Stimulated activated CD4-positive, alpha-beta T cell treated with anti-CD3 and anti-CD28 coated beads, Interleukin-12 subunit alpha, Interleukin-12 subunit beta, amount 100 ng/mL, for 24 hours (primary cell): ENCODE data around the gene ZNF512.
A peak's percentile ranks its signal among the peaks of the same experiment; 100 is the strongest.
"Not testable (repeated sequence)": the region's sequence is repeated elsewhere in the genome, so short reads cannot be mapped to it uniquely, and the experiment has no call there.

Experiments used
- DNase-seq, 2 experiments: peaks; one replicate each; pipeline ENCODE4 v3.0.0-alpha.2; 2020; ENCODE audit warnings: low read depth in 2 of 2

The ZNF512 gene

GRCh38 chr2:27582129-27582694 lies 630 bp upstream of the ZNF512 start:
- no peak for DNase-seq

GRCh38 chr2:27583390-27583915 lies 611 bp downstream of the ZNF512 start:
- no peak for DNase-seq

GRCh38 chr2:27584597-27584996 lies 1.8 kb downstream of the ZNF512 start:
- DNase-seq = no peak

- DNase-seq = no peak
These were observed 4.2 kb downstream of the ZNF512 start for GRCh38 chr2:27587025-27587424.

- no peak for DNase-seq
These were observed 5.5 kb downstream of the ZNF512 start for GRCh38 chr2:27588308-27588707.

- no peak for DNase-seq
These were observed 8.9 kb downstream of the ZNF512 start for GRCh38 chr2:27591745-27592144.

GRCh38 chr2:27593240-27593639 lies 10.4 kb downstream of the ZNF512 start:
- DNase-seq = no peak

GRCh38 chr2:27594020-27594703 lies 11.3 kb downstream of the ZNF512 start:
- not testable (repeated sequence) for DNase-seq

GRCh38 chr2:27595412-27595811 lies 12.6 kb downstream of the ZNF512 start:
- DNase-seq = not testable (repeated sequence)

- DNase-seq = no peak
These were observed 13.8 kb downstream of the ZNF512 start for GRCh38 chr2:27596627-27597026.

GRCh38 chr2:27606611-27607010 lies 23.8 kb downstream of the ZNF512 start:
- no peak for DNase-seq

GRCh38 chr2:27613985-27614384 lies 31.1 kb downstream of the ZNF512 start:
- no peak for DNase-seq

GRCh38 chr2:27615316-27615715 lies 32.5 kb downstream of the ZNF512 start:
- no peak for DNase-seq

GRCh38 chr2:27621524-27621923 lies 38.7 kb downstream of the ZNF512 start:
- no peak for DNase-seq

- DNase-seq = no peak
These were observed 40.1 kb downstream of the ZNF512 start for GRCh38 chr2:27622921-27623384.

GRCh38 chr2:27624943-27625342 lies 42.1 kb downstream of the ZNF512 start:
- no peak for DNase-seq

- DNase-seq = not testable (repeated sequence)
These were observed 43.5 kb downstream of the ZNF512 start for GRCh38 chr2:27626323-27626722.

- not testable (repeated sequence) for DNase-seq
These were observed 44.1 kb downstream of the ZNF512 start for GRCh38 chr2:27626921-27627320.

- DNase-seq = peak in 1 of 2 experiments; percentile 11
These were observed 45.3 kb downstream of the ZNF512 start for GRCh38 chr2:27627963-27628766.

GRCh38 chr2:27628767-27629709 lies 46.2 kb downstream of the ZNF512 start, which contains the start of the genes CCDC121 and GPN1:
Gene CCDC121 (minus strand): TSS chr2:27629012. CDS start chr2:27627799, 1,213 bp downstream.
Gene GPN1 (plus strand): TSS chr2:27629050. CDS start chr2:27629059, 9 bp downstream.
- peak; percentile 91 to 95 for DNase-seq

GRCh38 chr2:27630257-27630656 lies 47.4 kb downstream of the ZNF512 start:
- not testable (repeated sequence) for DNase-seq
